ENCODE measurements around the gene MAEA.

DNA sequence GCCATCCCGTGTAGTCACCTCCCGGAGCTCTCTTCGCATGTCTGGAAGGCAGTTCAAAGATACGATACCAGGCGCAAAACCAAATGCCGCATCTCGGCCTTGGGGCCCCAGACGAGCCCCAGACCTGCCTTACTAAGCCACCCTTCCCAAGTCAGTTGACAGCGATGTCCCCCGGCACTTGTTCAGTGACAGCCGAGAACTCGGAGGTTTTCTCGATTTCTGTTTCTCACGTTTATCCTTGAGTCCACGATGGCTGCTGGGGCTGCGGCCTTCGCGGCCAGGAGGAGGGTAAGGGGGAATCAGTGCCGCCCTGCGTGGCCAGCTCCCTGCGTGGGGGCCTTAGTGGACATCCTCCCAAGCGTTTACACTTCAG, 7.3 kb downstream of the MAEA start:
- TF ChIP-seq CTCF (IDR thresholded peaks at IDR 0.05) = no peak
- no peak for TF ChIP-seq POLR2A (IDR thresholded peaks at IDR 0.05)
- no peak for TF ChIP-seq POLR2AphosphoS5 (IDR thresholded peaks at IDR 0.05)
